ENCODE results near the gene PAPPA2.

DNA sequence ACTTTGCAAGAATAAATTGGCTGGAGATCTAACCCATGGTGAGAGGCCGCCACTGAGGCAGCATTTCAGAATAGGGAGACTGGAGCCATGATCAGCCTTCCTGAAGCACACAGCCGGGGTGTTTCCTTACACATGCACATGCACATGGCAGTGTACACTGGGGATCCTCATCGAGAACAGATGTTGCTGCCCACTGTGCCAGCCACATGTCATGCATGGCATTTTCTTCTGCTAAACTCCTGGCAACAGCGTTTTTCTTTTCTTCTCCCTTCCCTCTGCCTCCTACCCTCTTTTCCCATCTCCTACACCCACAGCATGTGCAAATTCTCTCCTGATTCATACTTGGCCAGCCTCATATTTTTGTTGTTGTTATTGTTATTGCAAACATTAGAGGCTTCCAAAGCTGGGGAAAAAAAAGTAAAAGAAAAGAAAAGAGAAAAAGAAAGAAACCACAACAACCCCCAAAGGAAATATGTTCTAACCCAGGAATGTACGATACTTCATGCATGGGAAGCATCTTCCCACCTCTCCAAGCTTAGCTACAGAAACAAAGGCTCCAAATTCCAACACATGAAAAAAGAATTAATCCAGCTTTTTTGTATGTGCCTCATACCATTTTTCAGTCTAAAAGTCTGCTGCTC is 357.5 kb downstream of the PAPPA2 start:
- TF ChIP-seq CTCF (conservative IDR thresholded peaks at IDR 0.05; ENCODE audit: low read depth, low read length) (no peak), EZH2 (IDR thresholded peaks at IDR 0.05; ENCODE audit: borderline replicate concordance, low read depth, low read length, poor library complexity, severe bottlenecking) (no peak)
